Eye (tissue), 1 donor: ENCODE measurements around the gene ACVR1.
"Not testable (repeated sequence)": the region's sequence is repeated elsewhere in the genome, so short reads cannot be mapped to it uniquely, and the experiment has no call there.

Experiments
- DNase-seq: peaks from one replicate; pipeline ENCODE4 v3.0.0-alpha.2; 2015

The ACVR1 gene

DNA sequence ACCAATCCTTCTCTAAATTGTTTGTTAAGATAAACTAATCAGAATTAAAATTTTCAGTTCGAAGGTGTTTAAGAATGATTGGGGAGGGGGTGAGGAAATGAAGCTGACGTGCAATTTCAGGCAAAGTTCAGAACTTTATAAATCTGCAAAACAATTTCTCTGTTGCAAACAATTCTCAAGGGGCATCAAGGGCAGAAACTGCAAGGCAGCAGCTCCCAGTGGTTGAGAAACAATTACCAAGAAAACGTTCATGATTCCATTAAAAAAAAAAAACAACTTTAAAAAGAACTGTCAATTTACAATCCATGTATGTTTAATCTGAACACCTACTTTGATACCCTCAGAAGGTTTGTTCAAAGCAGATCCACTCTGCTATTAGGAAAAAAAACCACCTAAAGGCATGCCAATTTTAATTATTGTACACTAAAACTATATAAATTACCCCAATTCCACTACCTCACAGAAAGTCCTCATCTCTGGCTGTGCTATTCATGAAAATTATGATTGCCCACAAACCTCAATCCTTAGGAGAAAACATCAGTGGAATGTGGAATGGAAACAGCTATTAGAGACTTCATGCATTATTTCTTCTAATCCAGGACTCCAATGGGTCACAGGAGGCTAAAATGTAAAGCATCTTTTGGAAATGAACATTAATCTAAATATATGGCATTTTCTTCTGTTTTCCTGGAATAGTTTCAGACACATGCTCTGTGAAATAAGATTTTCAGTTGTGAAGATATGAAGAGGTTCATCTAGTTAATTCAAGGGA lies 127.6 kb downstream of the ACVR1 start:
- DNase-seq: no peak

- no peak for DNase-seq
Observed at GRCh38 chr2:157747695-157748370, 128.3 kb downstream of the ACVR1 start.

- DNase-seq: no peak
Observed at GRCh38 chr2:157747280-157747679, 128.8 kb downstream of the ACVR1 start.

DNA sequence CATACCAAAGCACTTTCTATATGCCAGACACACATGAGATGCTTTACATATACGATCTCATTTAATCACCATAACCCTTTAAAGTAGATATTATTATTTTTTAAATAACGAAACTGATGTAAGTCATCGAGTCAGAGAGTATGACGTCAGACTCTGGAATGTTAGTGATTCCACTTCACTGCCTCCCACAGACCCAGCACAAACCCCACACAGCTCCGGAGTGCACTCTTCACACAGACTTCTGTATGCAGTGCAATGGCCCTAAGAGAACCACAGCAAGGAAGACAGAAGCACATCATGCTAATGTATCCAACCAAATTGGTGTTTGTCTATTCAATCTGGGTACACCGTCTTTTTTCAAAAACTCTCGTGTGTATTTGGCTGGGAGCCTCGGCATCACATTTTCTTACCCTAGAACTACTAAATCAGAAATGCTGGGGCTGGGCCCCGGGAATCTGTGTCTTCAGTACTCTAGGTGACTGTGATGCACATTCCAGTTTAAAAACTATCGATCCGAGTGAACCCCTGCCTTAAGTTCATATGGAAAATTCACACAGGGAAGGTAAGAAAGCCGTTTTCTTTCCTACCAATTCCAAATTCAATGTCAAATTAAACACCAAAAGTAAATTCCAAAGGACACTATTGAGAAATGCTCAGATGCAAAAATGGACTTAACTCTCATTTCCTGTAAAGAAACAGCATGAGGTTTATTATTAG lies 129.7 kb downstream of the ACVR1 start:
- no peak for DNase-seq

- no peak for DNase-seq
Observed at GRCh38 chr2:157744571-157745076, 131.5 kb downstream of the ACVR1 start.

- DNase-seq: no peak
Observed at GRCh38 chr2:157743051-157743450, 133.1 kb downstream of the ACVR1 start.

- no peak for DNase-seq
Observed at GRCh38 chr2:157741819-157742484, 134.2 kb downstream of the ACVR1 start.

- DNase-seq: no peak
Observed at GRCh38 chr2:157737656-157738055, 138.5 kb downstream of the ACVR1 start.

GRCh38 chr2:157735532-157735931 lies 140.6 kb downstream of the ACVR1 start:
- no peak for DNase-seq

DNA sequence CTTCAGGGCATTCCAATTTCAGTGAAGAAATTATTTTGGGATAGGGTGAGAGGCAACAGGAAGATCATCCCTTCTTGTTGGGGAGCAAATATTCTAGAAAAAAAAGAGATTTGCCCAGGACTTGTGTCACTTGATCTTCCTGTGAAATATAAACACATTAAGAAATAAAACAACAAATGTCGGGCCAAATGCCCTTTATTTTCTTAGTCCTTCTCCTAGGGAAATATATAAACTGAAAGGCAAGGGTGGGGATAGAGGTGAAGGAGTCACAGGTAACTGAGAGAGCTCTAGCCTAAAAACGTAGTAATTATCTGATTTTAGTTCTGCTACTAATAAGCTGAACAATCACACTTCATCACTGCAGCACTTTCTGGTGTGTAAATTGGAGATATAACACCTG lies 142.9 kb downstream of the ACVR1 start:
- no peak for DNase-seq

- no peak for DNase-seq
Observed at GRCh38 chr2:157732596-157732995, 143.5 kb downstream of the ACVR1 start.

GRCh38 chr2:157727693-157728092 lies 148.4 kb downstream of the ACVR1 start:
- no peak for DNase-seq

GRCh38 chr2:157726946-157727345 lies 149.2 kb downstream of the ACVR1 start:
- no peak for DNase-seq

DNA sequence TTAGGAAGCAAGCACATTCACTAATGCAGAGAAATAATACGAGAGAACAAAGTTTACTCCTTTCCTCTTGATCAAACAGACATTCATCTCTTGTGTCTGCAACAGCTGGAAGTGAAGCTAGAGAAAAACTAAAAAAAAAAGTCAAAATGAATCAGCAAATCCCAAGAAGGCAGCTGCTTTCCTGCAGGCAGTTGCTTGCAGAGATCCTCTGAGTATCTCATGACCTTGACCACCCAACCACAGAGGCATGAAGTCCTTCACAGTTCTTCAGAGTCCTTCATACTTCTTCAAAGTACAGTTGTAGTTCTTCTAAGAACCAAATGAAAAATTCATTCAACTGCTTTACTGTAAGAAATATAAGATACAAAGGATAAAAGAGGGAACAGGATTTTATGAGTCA lies 150.3 kb downstream of the ACVR1 start:
- DNase-seq: no peak

DNA sequence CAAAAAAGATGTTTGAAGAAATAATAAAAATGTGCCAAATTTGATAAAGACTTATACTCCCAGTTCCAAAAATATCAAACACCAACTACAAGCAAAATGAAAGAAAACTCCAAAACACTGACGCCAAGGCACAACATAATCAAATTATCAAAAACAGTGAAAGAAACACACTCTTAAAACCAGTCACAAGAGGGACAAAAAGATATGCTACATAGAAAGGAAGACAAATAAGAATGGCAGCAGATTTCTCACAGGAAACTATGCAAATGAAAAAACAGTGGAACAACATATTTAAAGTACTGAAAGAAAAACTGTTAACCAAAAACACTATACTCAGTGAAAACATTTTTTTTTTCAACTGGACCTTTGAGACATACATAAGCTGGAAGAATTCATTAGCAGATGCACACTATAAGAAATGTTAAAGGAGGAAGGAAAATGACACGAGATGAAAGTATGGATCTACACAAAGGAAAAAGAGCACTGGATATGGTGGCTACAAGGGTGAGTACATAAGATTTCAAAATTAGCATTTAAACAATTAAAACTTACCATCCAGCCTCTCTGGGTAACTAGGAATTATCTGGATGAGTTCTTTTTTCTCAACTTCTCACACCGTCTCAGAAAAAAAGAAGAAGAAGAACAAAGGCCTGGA lies 153.4 kb downstream of the ACVR1 start:
- no peak for DNase-seq

GRCh38 chr2:157720504-157720903 lies 155.6 kb downstream of the ACVR1 start:
- no peak for DNase-seq

GRCh38 chr2:157704653-157705052 lies 171.5 kb downstream of the ACVR1 start:
- not testable (repeated sequence) for DNase-seq

- not testable (repeated sequence) for DNase-seq
Observed at GRCh38 chr2:157704148-157704547, 172.0 kb downstream of the ACVR1 start.

DNA sequence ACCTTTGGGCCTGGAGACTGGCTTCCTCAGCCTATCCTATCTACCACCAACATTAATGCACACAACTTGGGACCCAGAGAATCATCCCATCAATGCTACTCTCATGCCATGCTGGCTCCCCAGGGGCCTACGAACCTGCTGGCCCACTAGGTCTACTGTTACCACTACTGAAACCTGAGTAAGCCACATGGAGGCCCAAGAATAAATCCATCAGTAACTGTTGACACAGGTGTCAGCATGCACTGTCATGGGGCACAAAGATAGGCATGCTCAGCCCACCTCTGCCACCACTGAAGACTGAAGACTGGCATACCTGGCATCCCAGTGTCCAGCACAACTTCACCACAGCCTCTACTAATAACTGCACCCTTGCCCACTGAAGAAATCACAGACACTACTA lies 176.3 kb downstream of the ACVR1 start:
- no peak for DNase-seq

DNA sequence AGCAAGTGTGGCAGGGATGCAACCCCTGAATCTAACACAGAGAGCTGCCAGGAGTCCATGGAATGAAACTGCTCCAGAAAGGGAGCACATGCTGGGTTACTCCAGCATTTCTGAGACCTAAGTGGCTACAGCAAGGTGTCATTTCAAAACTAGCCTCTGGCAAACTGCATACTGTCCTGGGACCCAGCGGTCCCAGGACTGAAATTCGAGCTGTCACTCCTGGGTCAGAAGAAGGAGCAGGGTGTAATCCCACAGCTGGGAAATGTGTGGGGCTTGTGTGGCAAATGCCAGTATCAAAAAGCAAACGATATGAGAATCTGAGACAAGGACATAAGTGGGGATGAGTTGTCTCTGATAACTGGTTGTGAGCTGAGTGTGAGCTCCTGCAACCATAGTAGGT lies 177.1 kb downstream of the ACVR1 start:
- DNase-seq: no peak

DNA sequence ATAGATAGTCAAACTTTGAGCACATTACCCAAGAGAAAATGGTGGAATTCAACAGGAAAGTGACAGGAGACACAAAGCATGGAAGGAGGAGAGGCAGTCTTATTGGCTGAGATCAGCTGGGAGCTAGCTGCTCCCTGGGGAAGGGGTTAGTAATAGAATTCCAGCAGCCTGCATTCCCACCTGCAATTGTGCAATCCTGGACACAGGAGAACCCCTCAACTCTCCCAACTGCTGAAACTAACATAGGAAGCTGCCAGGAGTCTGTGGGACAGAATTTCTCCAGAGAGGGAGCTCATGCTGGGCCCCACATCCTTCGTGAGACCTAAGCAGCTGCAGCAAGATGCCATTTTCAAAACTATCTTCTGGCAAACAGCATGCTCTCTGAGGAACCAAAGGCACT lies 177.7 kb downstream of the ACVR1 start:
- DNase-seq: no peak

DNA sequence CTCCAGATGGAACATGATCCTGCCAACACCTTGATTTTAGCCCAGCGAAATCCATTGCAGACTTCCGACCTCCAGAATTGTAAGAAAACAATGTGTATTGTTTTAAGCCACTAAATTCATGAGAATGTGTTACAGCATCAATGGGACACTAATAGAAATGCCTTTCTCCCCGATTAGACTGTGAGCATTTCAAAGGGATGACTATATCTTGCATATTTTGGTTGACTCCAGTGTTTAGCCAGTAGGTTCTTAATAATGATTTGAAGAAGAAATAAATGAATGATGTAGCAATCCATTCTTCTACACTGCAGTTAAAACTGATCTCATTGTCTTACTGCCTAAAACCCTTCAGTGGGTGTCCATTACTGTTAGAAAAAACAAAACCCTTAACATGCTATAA lies 180.1 kb downstream of the ACVR1 start:
- no peak for DNase-seq

DNA sequence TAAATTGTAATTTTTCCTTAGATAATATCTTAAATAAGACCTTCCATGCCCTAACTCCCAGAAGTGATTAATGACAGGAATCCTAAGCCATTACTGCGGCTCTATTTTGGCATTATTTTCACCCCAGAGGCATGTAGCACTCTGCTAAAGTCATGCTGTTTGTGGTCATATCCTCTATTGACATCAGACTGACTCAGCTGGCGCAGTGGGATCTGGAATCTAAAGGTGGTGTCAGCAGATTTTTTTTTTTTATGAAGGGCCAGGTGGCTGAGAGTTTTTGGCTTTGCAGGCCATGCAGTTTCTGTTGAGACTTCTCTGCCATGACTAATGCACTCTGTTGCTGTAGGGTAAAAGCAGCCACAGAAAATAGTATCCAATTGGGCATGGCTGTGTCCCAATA lies 183.4 kb downstream of the ACVR1 start:
- no peak for DNase-seq
